ENCODE results near the gene DNAAF1.
"Not testable (repeated sequence)": the region's sequence is repeated elsewhere in the genome, so short reads cannot be mapped to it uniquely, and the experiment has no call there.

Gene DNAAF1

DNA sequence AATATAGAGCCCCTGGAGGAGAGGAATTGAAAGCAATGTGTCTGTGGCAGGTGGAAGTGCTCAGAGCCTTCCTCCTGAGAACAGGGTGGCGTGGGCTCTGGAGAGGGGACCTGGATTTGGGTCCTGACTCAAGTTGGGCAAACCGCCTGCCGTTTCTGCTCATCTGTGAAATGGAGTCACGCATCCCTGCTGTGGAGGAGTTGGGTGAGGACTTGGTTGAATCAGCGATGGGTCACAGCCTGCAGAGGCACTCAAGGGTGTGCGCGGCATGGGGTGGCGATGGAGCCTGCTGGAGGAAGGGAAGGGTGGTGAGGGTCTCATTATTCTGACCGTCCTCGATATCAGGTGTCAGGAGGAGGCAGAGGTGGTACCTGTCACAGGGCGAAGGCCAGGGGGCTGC is 48.9 kb downstream of the DNAAF1 start:
- H3K36me3 ChIP-seq (ENCODE audit: insufficient read depth, low read length), result no peaks in the 10 kb centered on the region
- peaks cover 6% of the 10 kb centered on the region; the same call in 1 of the 2 replicates for H3K4me1 ChIP-seq (ENCODE audit: insufficient read depth, low read length)
- H3K9me3 ChIP-seq (ENCODE audit: control insufficient read depth, insufficient read depth, low read length), result no peaks in the 10 kb centered on the region
- no peak overlapping the region for H3K9ac ChIP-seq (ENCODE audit: low read depth, low read length)

DNA sequence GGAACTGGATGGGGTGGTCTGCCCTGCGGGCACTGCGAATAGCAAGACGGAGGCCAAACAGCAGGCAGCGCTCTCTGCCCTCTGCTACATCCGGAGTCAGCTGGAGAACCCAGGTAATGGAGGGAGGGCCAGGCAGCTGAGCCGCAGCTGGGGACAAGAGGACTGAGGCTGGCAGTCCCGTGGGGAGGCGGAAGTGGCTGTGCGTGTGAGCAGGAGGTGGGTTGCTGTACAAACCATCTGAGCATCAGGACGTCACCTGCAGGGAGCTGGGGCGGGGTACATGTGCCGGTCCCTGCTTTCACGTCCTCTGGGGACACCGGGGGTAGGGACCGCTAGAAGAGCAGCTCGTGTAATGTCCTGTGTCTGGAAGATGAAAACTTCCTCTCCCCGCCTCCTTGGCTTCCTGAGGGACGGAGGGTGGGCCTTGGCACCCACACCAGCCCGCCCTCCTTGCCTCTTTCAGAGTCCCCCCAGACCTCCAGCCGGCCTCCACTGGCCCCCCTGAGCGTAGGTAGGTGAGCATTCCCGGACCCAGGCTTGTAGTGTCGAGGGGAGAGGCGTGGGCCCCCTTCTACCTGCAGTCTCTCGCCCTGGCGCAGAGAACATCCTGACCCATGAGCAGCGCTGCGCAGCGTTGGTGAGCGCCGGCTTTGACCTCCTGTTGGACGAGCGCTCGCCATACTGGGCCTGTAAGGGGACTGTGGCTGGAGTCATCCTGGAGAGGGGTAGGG is 49.5 kb downstream of the DNAAF1 start:
- Histone ChIP-seq H3K9ac (ENCODE audit: low read depth, low read length) (no peak overlapping the region), H3K4me1 (ENCODE audit: insufficient read depth, low read length) (peaks cover 6% of the 10 kb centered on the region; the same call in 1 of the 2 replicates)

DNA sequence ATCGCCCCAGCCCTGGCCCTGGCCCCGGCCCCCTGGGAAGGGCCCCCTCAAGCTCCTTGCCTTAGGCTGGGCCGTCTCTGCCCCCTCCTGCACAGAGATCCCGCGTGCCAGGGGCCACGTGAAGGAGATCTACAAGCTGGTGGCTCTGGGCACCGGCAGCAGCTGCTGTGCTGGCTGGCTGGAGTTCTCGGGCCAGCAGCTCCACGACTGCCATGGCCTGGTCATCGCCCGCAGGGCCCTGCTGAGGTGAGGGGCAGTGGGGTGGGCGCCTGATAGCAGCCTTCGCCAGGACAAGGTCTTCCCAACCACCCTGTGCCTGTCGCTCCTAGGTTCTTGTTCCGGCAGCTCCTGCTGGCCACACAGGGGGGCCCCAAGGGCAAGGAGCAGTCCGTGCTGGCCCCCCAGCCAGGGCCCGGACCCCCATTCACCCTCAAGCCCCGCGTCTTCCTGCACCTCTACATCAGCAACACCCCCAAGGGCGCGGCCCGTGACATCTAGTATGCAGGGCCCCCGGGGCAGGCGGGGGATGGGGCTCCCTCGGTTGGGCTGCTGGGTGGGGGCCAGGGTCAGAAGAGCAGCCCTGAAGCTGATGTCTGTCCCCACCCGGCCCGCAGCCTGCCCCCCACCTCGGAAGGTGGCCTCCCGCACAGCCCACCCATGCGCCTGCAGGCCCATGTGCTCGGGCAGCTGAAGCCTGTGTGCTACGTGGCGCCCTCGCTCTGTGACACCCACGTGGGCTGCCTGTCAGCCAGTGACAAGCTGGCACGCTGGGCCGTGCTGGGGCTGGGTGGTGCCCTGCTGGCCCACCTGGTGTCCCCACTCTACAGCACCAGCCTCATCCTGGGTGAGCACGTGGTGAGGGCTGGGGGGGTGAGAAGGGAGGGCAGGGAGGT is 50.3 kb downstream of the DNAAF1 start:
- Histone ChIP-seq H3K9ac (ENCODE audit: low read depth, low read length) (no peak overlapping the region), H3K4me1 (ENCODE audit: insufficient read depth, low read length) (peaks cover 6% of the 10 kb centered on the region; the same call in 1 of the 2 replicates), H3K36me3 (ENCODE audit: insufficient read depth, low read length) (no peaks in the 10 kb centered on the region), H3K9me3 (ENCODE audit: control insufficient read depth, insufficient read depth, low read length) (no peaks in the 10 kb centered on the region)

More for the DNA sequence above, 49.5 kb downstream of the DNAAF1 start:
- no peaks in the 10 kb centered on the region for H3K9me3 ChIP-seq (ENCODE audit: control insufficient read depth, insufficient read depth, low read length)
- H3K36me3 ChIP-seq (ENCODE audit: insufficient read depth, low read length), result no peaks in the 10 kb centered on the region

DNA sequence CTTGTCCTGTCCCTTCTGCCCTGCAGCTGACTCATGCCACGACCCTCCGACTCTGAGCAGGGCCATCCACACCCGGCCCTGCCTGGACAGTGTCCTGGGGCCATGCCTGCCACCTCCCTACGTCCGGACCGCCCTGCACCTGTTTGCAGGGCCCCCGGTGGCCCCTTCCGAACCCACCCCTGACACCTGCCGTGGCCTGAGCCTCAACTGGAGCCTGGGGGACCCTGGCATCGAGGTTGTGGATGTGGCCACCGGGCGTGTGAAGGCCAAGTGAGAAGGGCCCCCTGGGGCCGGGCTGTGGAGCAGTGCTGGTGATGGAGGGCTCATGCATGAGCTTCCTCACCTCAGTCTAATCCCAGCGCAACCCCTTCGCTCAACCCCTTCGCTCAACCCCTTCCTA is 51.0 kb downstream of the DNAAF1 start:
- H3K4me1 ChIP-seq (ENCODE audit: insufficient read depth, low read length), result peaks cover 6% of the 10 kb centered on the region; the same call in 1 of the 2 replicates
- no peaks in the 10 kb centered on the region for H3K36me3 ChIP-seq (ENCODE audit: insufficient read depth, low read length)
- H3K9me3 ChIP-seq (ENCODE audit: control insufficient read depth, insufficient read depth, low read length), result no peaks in the 10 kb centered on the region
- H3K9ac ChIP-seq (ENCODE audit: low read depth, low read length), result no peak overlapping the region

DNA sequence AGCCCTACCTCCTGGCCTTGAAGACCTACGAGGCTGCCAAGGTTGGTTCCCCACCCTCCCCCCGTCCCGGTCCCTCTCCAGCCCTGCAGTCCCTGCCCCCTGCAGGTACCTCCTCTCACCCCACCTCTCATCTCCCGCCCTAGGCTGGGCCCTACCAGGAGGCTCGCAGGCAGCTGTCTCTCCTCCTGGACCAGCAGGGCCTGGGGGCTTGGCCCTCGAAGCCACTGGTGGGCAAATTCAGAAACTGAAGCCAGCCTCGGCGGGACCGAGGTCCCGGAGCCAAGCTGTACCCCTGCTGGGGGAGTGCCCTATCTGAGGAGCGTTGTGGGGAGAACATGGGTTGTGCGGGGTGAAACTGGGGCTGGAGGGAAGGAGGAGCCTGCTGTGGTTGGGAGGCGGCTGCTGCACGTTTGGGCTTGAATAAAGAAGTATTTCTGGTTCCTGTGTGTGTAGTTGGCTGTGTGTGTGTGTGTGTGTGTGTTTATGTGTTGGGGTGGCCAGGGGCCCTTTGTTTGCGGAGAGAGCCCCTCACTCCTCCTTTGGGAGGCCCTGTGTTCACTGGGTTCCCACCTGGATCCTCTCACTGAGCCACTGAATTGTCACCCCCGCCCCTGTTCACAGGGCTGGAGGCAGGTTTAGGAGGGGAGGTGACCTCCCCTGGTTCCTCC is 51.8 kb downstream of the DNAAF1 start:
- H3K9me3 ChIP-seq (ENCODE audit: control insufficient read depth, insufficient read depth, low read length), result no peaks in the 10 kb centered on the region
- H3K9ac ChIP-seq (ENCODE audit: low read depth, low read length), result no peak overlapping the region
- H3K36me3 ChIP-seq (ENCODE audit: insufficient read depth, low read length), result no peaks in the 10 kb centered on the region
- peaks cover 6% of the 10 kb centered on the region; the same call in 1 of the 2 replicates for H3K4me1 ChIP-seq (ENCODE audit: insufficient read depth, low read length)

DNA sequence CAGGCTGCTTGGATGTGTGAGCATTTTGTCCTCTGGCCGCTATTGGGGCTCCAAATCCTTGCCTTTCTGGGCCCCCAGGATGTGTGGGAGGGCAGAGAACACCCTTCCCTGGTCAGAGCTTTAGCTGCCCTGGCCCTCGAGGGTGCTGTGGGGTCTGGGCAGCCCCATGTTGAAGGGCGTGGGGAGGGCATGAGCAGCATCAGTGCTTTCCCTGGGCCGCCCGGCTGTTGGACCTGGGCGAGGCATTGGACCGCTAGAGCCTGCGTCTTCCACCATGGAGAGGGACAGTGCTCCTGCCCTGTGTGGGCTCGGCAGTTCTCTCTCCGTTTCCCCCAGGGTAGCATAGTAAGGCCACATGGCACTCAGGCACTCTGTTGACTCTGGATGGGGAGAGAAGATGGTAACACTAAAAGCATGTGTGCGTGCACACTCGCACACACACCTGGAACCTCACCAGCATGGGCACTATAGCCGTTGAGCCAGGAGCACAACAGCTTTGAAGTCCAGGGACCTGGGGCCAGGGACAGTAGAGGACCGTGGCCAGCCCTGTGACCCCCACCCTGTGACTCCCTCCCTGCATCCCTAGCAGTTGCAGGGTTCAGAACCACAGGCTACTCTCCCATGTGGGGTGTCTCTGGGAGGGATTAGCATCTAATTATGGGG is 52.5 kb downstream of the DNAAF1 start:
- Histone ChIP-seq H3K4me1 (ENCODE audit: insufficient read depth, low read length) (peaks cover 6% of the 10 kb centered on the region; the same call in 1 of the 2 replicates), H3K9ac (ENCODE audit: low read depth, low read length) (no peak overlapping the region), H3K36me3 (ENCODE audit: insufficient read depth, low read length) (no peaks in the 10 kb centered on the region), H3K9me3 (ENCODE audit: control insufficient read depth, insufficient read depth, low read length) (no peaks in the 10 kb centered on the region)

DNA sequence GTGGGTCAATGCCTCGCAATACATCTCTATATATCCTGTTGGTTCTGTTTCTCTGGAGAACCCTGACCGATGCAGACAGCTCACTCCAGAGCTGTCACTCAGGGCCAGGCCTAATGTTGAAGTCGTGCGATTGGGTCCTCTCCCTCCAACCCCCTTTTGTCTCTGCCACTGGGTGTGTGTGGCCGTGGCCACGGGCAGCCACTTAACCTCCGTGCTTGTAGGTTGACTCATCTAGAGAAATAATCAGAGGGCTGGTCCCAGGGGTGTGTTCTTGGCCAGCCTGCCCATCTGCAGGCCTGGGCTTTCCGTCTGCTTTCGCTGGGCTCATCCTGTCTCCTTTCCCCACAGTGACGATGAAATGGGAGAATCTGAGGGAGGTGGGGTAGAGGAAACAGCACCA is 53.3 kb downstream of the DNAAF1 start:
- peaks cover under 1% of the 10 kb centered on the region; the same call in 1 of the 2 replicates for H3K4me1 ChIP-seq (ENCODE audit: insufficient read depth, low read length)
- no peaks in the 10 kb centered on the region for H3K9me3 ChIP-seq (ENCODE audit: control insufficient read depth, insufficient read depth, low read length)
- no peaks in the 10 kb centered on the region for H3K36me3 ChIP-seq (ENCODE audit: insufficient read depth, low read length)
- no peak overlapping the region for H3K9ac ChIP-seq (ENCODE audit: low read depth, low read length)

DNA sequence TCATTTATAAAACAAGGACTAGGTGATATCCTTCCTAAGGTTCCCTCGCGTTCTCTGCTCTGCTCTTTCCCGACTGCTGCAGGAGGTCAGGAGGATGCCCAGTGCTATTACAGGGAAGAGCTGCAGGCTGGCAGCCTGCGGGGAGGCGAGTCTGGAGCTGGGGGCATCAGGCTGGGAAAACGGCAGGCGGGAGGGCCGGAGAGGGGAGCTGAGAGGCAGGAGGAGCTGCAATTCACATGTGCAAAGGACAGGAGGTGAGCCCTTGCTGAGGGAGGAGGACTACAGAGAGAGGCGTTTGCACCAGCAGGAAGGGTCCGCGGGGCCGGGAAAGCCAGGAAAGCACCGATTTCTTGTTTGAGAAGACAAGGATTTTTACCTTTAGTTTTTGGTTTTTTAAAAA is 54.0 kb downstream of the DNAAF1 start:
- Histone ChIP-seq H3K4me1 (ENCODE audit: insufficient read depth, low read length) (no peaks in the 10 kb centered on the region), H3K9ac (ENCODE audit: low read depth, low read length) (no peak overlapping the region), H3K9me3 (ENCODE audit: control insufficient read depth, insufficient read depth, low read length) (no peaks in the 10 kb centered on the region), H3K36me3 (ENCODE audit: insufficient read depth, low read length) (no peaks in the 10 kb centered on the region)

DNA sequence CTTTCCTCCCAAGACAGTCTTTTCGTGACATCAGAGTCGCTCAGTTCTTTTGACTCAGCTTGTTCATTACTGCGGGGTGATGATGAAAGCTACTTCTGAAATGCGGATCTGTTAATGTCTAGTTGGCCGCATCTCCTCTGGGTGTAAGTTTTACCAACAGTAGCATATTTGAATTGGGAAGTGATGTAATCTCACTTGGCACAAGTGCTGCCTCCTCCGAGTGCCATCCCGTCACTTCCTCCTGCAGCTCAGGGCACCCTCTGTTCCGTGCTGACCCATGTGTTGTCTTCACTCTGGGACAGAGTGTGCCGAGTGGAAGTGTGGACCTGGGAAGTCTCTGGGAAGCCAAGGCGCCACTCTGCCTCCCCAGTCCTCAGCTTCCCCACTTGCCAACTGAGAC is 54.8 kb downstream of the DNAAF1 start:
- no peaks in the 10 kb centered on the region for H3K4me1 ChIP-seq (ENCODE audit: insufficient read depth, low read length)
- no peaks in the 10 kb centered on the region for H3K9me3 ChIP-seq (ENCODE audit: control insufficient read depth, insufficient read depth, low read length)
- H3K36me3 ChIP-seq (ENCODE audit: insufficient read depth, low read length), result no peaks in the 10 kb centered on the region
- H3K9ac ChIP-seq (ENCODE audit: low read depth, low read length), result no peak overlapping the region

DNA sequence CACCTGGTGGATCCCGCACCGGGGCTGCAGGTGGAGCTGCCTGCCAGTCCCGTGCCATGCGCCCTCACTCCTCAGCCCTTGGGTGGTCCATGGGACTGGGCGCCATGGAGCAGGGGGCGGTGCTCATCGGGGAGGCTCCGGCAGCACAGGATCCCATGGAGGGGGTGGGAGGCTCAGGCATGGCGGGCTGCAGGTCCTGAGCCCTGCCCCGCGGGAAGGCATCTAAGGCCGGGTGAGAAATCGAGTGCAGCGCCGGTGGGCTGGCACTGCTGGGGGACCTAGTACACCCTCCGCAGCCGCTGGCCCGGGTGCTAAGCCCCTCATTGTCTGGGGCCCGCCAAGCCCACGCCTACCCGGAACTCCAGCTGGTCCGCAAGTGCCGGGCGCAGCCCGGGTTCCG is 59.4 kb downstream of the DNAAF1 start:
- H3K4me1 ChIP-seq (ENCODE audit: insufficient read depth, low read length); H3K36me3 ChIP-seq (ENCODE audit: insufficient read depth, low read length); H3K9me3 ChIP-seq (ENCODE audit: control insufficient read depth, insufficient read depth, low read length); H3K9ac ChIP-seq (ENCODE audit: low read depth, low read length): not testable (repeated sequence)

DNA sequence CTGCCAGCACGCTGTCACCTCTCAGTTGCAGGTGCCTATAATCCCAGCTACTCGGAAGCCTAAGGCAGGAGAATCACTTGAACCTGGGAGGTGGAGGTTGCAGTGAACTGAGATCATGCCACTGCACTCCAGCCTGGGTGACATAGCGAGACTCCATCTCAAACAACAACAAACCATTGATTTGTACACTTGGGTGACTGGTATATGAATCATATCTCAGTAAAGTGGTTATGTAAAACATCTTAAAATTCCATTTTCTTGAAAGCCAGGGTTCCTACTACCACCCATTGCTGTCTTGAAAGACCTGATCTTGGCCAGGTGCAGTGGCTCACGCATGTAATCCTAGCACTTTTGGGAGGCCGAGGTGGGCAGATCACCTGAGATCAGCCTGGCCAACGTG is 60.0 kb downstream of the DNAAF1 start:
- H3K36me3 ChIP-seq (ENCODE audit: insufficient read depth, low read length); H3K9me3 ChIP-seq (ENCODE audit: control insufficient read depth, insufficient read depth, low read length); H3K9ac ChIP-seq (ENCODE audit: low read depth, low read length); H3K4me1 ChIP-seq (ENCODE audit: insufficient read depth, low read length): not testable (repeated sequence)

DNA sequence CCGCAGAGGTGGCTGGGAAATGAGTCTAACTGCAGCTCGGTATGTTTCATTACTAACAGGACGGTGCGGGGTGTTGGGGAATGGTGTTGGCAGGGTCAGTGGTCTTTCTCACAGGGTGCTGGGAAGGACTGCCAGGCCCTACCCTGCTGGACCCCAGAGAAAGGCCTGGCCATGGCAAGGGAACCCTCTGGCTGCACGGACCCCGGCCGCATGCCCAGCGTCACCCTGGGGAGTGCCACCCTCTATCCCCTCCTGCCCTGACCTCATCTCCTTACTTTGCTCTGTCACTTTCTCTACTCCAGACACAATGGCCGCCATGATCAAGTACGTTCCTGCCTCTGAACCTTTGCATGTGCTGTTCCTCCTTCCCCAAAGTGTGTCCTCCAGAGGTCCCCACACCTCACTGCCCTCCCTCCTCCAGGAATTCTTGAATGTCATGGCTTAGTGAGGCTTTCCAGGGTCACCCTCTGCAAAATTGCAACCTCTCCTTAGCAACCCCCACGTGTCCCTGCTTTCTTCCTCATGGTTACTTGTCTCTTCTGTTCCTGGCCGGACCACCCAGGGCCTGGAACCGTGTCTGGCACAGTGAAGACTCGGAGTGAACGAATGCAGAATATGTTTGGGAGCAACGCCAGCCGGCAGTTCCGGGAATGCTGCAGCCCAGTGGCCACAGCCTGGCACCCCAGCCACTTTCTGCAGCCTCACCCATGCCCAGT is 61.0 kb downstream of the DNAAF1 start:
- Histone ChIP-seq H3K4me1 (ENCODE audit: insufficient read depth, low read length) (peaks cover 4% of the 10 kb centered on the region; the same call in 1 of the 2 replicates), H3K36me3 (ENCODE audit: insufficient read depth, low read length) (no peaks in the 10 kb centered on the region), H3K9ac (ENCODE audit: low read depth, low read length) (no peak overlapping the region), H3K9me3 (ENCODE audit: control insufficient read depth, insufficient read depth, low read length) (no peaks in the 10 kb centered on the region)

DNA sequence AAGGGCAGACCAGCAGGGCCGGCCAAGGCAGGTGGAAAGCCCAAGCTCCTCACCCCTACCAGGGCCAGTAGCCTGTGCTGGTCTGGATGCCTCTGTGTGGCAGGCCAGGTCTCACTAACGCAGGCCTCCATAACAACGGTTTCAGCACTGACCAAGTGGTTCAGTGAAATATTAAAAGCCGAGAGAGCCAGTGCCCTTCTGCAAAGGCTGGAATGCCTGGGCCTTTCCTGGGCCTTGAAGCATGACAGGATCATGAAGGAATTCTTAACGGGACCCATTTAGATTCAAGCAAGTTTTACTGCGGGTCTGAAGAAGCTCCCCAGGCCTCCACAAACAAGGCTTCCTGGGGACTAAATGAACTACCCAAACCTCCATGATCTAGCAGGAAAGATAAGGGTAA is 62.1 kb downstream of the DNAAF1 start:
- peaks cover 4% of the 10 kb centered on the region; the same call in 1 of the 2 replicates for H3K4me1 ChIP-seq (ENCODE audit: insufficient read depth, low read length)
- H3K9ac ChIP-seq (ENCODE audit: low read depth, low read length), result no peak overlapping the region
- no peaks in the 10 kb centered on the region for H3K9me3 ChIP-seq (ENCODE audit: control insufficient read depth, insufficient read depth, low read length)
- no peaks in the 10 kb centered on the region for H3K36me3 ChIP-seq (ENCODE audit: insufficient read depth, low read length)
